ENCODE results near the gene PSMA8.
A peak's percentile ranks its signal among the peaks of the same experiment; 100 is the strongest.

Gene PSMA8

GRCh38 chr18:26089293-26090129 lies 44.2 kb upstream of the PSMA8 start:
- POLR2A ChIA-PET: interaction anchor here (0.7 to 1.6 kb wide), 4 partner anchors 14 to 211 kb away, joined by 3 to 4 read pairs (median 3); no protein-coding TSS in a partner anchor

More at GRCh38 chr18:26089293-26090129, 44.2 kb upstream of the PSMA8 start:
- TF ChIP-seq GLIS2 (tag by site-specific recombination; IDR thresholded peaks at IDR 0.05) (no peak; the same call in 1 of the 2 replicates), ZNF549 (tag by site-specific recombination; IDR thresholded peaks at IDR 0.05) (no peak), REST (tag by site-specific recombination; IDR thresholded peaks at IDR 0.05) (no peak), ZNF341 (tag by site-specific recombination; IDR thresholded peaks at IDR 0.05; ENCODE audit: low read depth) (no peak), YY1 (tag by site-specific recombination; IDR thresholded peaks at IDR 0.05) (no peak), ZFP69B (tag by site-specific recombination; IDR thresholded peaks at IDR 0.05) (peak; percentile 85), SCRT1 (tag by site-specific recombination; IDR thresholded peaks at IDR 0.05; ENCODE audit: borderline replicate concordance) (peak; percentile 64; the same call in 1 of the 2 replicates), TSHZ1 (tag by site-specific recombination; IDR thresholded peaks at IDR 0.05; ENCODE audit: borderline replicate concordance) (no peak), SP3 (tag by site-specific recombination; IDR thresholded peaks at IDR 0.05) (no peak), ZNF692 (tag by site-specific recombination; IDR thresholded peaks at IDR 0.05) (peak; percentile 95), ZNF514 (tag by site-specific recombination; IDR thresholded peaks at IDR 0.05) (no peak), SCRT2 (tag by site-specific recombination; IDR thresholded peaks at IDR 0.05) (peak; percentile 93), ZSCAN16 (tag by site-specific recombination; IDR thresholded peaks at IDR 0.05) (no peak), ZNF449 (tag by site-specific recombination; IDR thresholded peaks at IDR 0.05) (peak; percentile 45; the same call in 1 of the 2 replicates), ZNF664 (tag by site-specific recombination; IDR thresholded peaks at IDR 0.05) (peak; percentile 57), ELK4 (IDR thresholded peaks at IDR 0.05; ENCODE audit: borderline replicate concordance, low read depth, low read length) (no peak)
- Histone ChIP-seq H3K4me3 (ENCODE audit: low read depth, low read length) (peak overlapping the region; percentile 81), H3K4me1 (ENCODE audit: control insufficient read depth, insufficient read depth, low read length) (peaks cover 9% of the 10 kb centered on the region; the same call in 1 of the 2 replicates), H3K9me3 (ENCODE audit: control insufficient read depth, insufficient read depth, low read depth, low read length) (no peaks in the 10 kb centered on the region), H3K27ac (ENCODE audit: extremely low read depth, low read depth, low read length) (peak overlapping the region; percentile 88), H3K36me3 (ENCODE audit: control insufficient read depth in 2 of 2, insufficient read depth in 1 of 2, low read length in 2 of 2) (peaks cover 13 to 26% of the 10 kb centered on the region in 2 experiments; a peak in 2 of 3 replicates)
- CTCF ChIA-PET: interaction anchor here (0.5 to 1.0 kb wide), 2 partner anchors 13 to 135 kb away, joined by 3 to 4 read pairs; no protein-coding TSS in a partner anchor
